ENCODE data around the gene SNAI3.
"Not testable (repeated sequence)": the region's sequence is repeated elsewhere in the genome, so short reads cannot be mapped to it uniquely, and the experiment has no call there.

The SNAI3 gene

GRCh38 chr16:88690341-88691128 is 4.2 kb upstream of the SNAI3 start:
- DNase-seq: no peak

- DNase-seq: no peak
Measured at GRCh38 chr16:88688013-88688778, 1.9 kb upstream of the SNAI3 start.

GRCh38 chr16:88687676-88688012 is 1.3 kb upstream of the SNAI3 start:
- no peak for DNase-seq

- DNase-seq: no peak
Measured at GRCh38 chr16:88687254-88687576, 908 bp upstream of the SNAI3 start.

- no peak for DNase-seq
Measured at GRCh38 chr16:88686062-88686438, 257 bp downstream of the SNAI3 start.

GRCh38 chr16:88685156-88686061 is 898 bp downstream of the SNAI3 start:
- no peak for DNase-seq

- no peak for DNase-seq
Measured at GRCh38 chr16:88684569-88685155, 1.6 kb downstream of the SNAI3 start.

- DNase-seq: no peak
Measured at GRCh38 chr16:88681709-88682451, 4.4 kb downstream of the SNAI3 start.

GRCh38 chr16:88681084-88681680 is 5.1 kb downstream of the SNAI3 start:
- DNase-seq: no peak

GRCh38 chr16:88680554-88681083 is 5.7 kb downstream of the SNAI3 start:
- DNase-seq: no peak

- DNase-seq: no peak
Measured at GRCh38 chr16:88678224-88678979, 7.9 kb downstream of the SNAI3 start.

- DNase-seq: no peak
Measured at GRCh38 chr16:88677721-88678120, 8.6 kb downstream of the SNAI3 start.

- no peak for DNase-seq
Measured at GRCh38 chr16:88676502-88677242, 9.6 kb downstream of the SNAI3 start.

GRCh38 chr16:88673716-88674379 is 12.5 kb downstream of the SNAI3 start:
- no peak for DNase-seq

- no peak for DNase-seq
Measured at GRCh38 chr16:88672776-88673175, 13.5 kb downstream of the SNAI3 start.

- DNase-seq: no peak
Measured at GRCh38 chr16:88671806-88672205, 14.5 kb downstream of the SNAI3 start.

GRCh38 chr16:88669980-88670379 is 16.3 kb downstream of the SNAI3 start:
- DNase-seq: no peak

GRCh38 chr16:88669493-88669892 is 16.8 kb downstream of the SNAI3 start:
- not testable (repeated sequence) for DNase-seq

GRCh38 chr16:88667461-88667860 is 18.8 kb downstream of the SNAI3 start:
- DNase-seq: no peak

- no peak for DNase-seq
Measured at GRCh38 chr16:88665570-88665969, 20.7 kb downstream of the SNAI3 start.

Data from right hindlimb (tissue), 1 donor.